Activated CD8-positive, alpha-beta T cell treated with anti-CD3 and anti-CD28 coated beads, Interleukin-2, amount 10 ng/mL, durations not matched to agents 7 days and 5 days (primary cell): Measurements from ENCODE around the gene SIRPG. TPM values are rescaled to one million over a fixed set of nuclear protein-coding genes. Genes with fewer than 3 reads are reported as not detected.

ENCODE experiments used
- ATAC-seq: fragments of 150-1000 bp; cut with Tn5 transposase; one replicate; pipeline ENCODE4 v1.10.0; 2021; ENCODE audit warnings: moderate library complexity
- CTCF ChIA-PET: fragments of 350-600 bp; sonication (Branson Sonifier 250); formaldehyde crosslinking; loops from one replicate; lab custom pipeline; 2021; ENCODE audit warnings: antibody characterized with exemption; lab: Charles Lee
- POLR2A ChIA-PET: fragments of 350-600 bp; sonication (Branson Sonifier 250); formaldehyde crosslinking; loops from one replicate; lab custom pipeline; 2021; ENCODE audit warnings: antibody characterized with exemption; lab: Charles Lee
- DNase-seq: peaks from one replicate; pipeline ENCODE4 v3.0.0-alpha.2; 2020
- H3K27ac Mint-ChIP-seq: one replicate; pipeline ENCODE4 v1.8.0; 2021; ENCODE audit warnings: mild to moderate bottlenecking, mixed read lengths
- H3K27me3 Mint-ChIP-seq: one replicate; pipeline ENCODE4 v1.8.0; 2021; ENCODE audit warnings: low read depth, mixed read lengths
- H3K36me3 Mint-ChIP-seq: one replicate; pipeline ENCODE4 v1.8.0; 2021; ENCODE audit warnings: low read depth, mixed read lengths
- H3K4me1 Mint-ChIP-seq: one replicate; pipeline ENCODE4 v1.8.0; 2021; ENCODE audit warnings: low read depth, mixed read lengths
- H3K4me3 Mint-ChIP-seq: one replicate; pipeline ENCODE4 v1.8.0; 2021; ENCODE audit warnings: mild to moderate bottlenecking, mixed read lengths
- H3K9me3 Mint-ChIP-seq: one replicate; pipeline ENCODE4 v1.8.0; 2022; ENCODE audit warnings: mixed read lengths; ENCODE audit not compliant: insufficient read depth
- total RNA-seq, 2 experiments: library from RNA; stranded (reverse); gene quantifications; one replicate each; pipeline ENCODE4 v1.2.3, GENCODE V29; 2021

The SIRPG gene
- total RNA-seq, 2 experiments from 2014 or later, result 112 to 123 TPM

DNA sequence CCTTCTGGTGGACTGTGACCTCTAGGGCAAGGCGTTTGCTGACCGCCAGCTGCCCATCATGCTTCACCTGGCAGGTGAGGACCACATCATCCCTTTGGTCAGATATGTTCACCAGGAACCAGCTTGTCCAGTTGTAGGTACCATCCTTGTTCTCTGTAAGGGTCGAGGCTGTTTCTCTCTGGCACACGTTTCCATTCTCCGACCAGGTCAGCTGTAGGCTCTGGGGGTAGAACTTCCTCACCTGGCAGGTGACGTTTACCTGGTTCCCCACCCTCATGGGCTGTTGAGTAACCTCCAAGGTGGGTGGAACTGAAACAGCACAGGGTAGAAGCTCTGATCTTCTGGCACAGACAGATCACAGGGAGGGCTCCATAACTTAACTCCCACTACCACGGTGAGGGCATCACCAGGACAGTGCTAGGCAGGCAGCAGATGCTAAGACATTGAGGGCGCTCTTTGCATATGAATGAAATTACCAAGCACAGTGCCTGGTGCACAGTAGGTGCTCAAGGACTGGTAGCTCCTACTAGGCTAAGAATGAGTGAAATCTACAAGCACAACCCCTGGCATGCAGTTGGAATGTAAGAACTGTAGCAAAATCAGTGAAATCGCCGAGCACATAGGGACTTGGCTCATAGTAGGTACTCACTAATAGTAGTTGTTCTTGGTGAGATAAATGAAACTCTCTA is 22.1 kb downstream of the SIRPG start:
- Mint-ChIP-seq H3K4me1 (peaks cover 53% of the 10 kb centered on the region), H3K27ac (no peak overlapping the region), H3K36me3 (peaks cover 80% of the 10 kb centered on the region), H3K9me3 (peaks cover 6% of the 10 kb centered on the region), H3K4me3 (no peak overlapping the region), H3K27me3 (no peaks in the 10 kb centered on the region)
- DNase-seq (no peak), ATAC-seq (no peak)
- ChIA-PET CTCF (interaction anchor here (0.7 kb wide), 1 partner anchor 99 kb away, joined by 3 read pairs; no protein-coding TSS in a partner anchor), POLR2A (no interaction called here)

DNA sequence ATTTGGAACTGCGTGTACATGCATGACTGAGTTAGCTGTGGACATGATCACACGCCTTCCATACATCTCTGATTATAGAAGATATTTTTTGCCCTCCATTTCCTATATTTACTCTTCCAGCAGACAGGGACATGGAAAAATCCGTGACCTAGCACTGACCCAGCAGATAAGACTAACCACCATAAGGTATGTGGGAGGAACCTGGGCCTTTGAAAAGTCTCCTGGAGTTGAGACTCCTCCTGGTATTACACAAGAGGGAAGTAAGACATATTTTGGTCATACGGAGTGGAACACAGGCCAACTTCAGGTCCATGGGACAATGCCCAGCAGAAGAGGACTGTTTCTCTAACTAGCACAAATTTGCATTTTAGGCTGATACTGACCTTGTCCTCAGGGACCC is 24.0 kb downstream of the SIRPG start:
- Mint-ChIP-seq H3K27me3 (no peaks in the 10 kb centered on the region), H3K36me3 (peaks cover 87% of the 10 kb centered on the region), H3K9me3 (no peaks in the 10 kb centered on the region), H3K4me1 (peaks cover 45% of the 10 kb centered on the region), H3K4me3 (no peak overlapping the region), H3K27ac (peak overlapping the region; percentile 19)
- DNase-seq, result no peak
- no peak for ATAC-seq
- ChIA-PET POLR2A (no interaction called here), CTCF (no interaction called here)

DNA sequence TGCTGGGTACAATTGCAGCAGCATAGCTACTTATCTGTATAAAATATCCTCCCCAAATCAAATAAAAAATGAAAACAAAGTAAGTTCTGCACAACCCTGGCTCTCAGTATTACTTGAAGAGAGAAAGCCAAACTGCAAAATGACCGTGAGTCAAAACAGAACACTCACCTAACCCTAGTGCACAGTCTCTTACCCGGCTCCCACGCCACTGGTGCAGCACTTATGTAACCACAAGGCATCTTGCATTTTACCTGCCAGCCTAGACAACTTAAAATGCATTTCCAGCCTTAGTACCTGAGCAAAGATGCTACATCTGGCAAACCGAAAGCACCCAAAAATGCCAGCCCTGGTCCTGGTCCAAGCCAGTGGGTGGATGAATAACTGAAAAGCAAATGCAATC is 25.4 kb downstream of the SIRPG start:
- Mint-ChIP-seq H3K4me1 (peaks cover 37% of the 10 kb centered on the region), H3K27ac (peak overlapping the region; percentile 48)

GRCh38 chr20:1631309-1632151 is 26.0 kb downstream of the SIRPG start:
- Mint-ChIP-seq H3K9me3 (no peaks in the 10 kb centered on the region), H3K4me3 (no peak overlapping the region), H3K4me1 (peaks cover 38% of the 10 kb centered on the region), H3K36me3 (peaks cover 85% of the 10 kb centered on the region), H3K27ac (peak overlapping the region; percentile 48), H3K27me3 (no peaks in the 10 kb centered on the region)
- DNase-seq, result no peak
- ChIA-PET CTCF (interaction anchor here (0.7 to 0.8 kb wide), 2 partner anchors 71 to 145 kb away, joined by 3 read pairs; no protein-coding TSS in a partner anchor), POLR2A (interaction anchor here (1.5 kb wide), 1 partner anchor 28 kb away, joined by 3 read pairs; no protein-coding TSS in a partner anchor)
- no peak for ATAC-seq

More for the DNA sequence above, 25.4 kb downstream of the SIRPG start:
- ChIA-PET CTCF (interaction anchor here (0.7 to 0.8 kb wide), 2 partner anchors 71 to 145 kb away, joined by 3 read pairs; no protein-coding TSS in a partner anchor), POLR2A (interaction anchor here (1.5 kb wide), 1 partner anchor 27 kb away, joined by 3 read pairs; no protein-coding TSS in a partner anchor)
- no peak for DNase-seq
- ATAC-seq, result peak; percentile 39
- Mint-ChIP-seq H3K4me3 (no peak overlapping the region), H3K9me3 (no peaks in the 10 kb centered on the region), H3K27me3 (no peaks in the 10 kb centered on the region), H3K36me3 (peaks cover 88% of the 10 kb centered on the region)

GRCh38 chr20:1630186-1630585 is 27.4 kb downstream of the SIRPG start:
- ChIA-PET CTCF (no interaction called here), POLR2A (no interaction called here)
- no peak for DNase-seq
- Mint-ChIP-seq H3K27ac (no peak overlapping the region), H3K36me3 (peaks cover 80% of the 10 kb centered on the region), H3K27me3 (no peaks in the 10 kb centered on the region), H3K4me3 (no peak overlapping the region), H3K4me1 (peaks cover 44% of the 10 kb centered on the region), H3K9me3 (no peaks in the 10 kb centered on the region)
- ATAC-seq, result no peak

- peaks cover 51% of the 10 kb centered on the region for H3K4me1 Mint-ChIP-seq
- ChIA-PET CTCF (no interaction called here), POLR2A (no interaction called here)
- DNase-seq (no peak), ATAC-seq (no peak)
- peaks cover 76% of the 10 kb centered on the region for H3K36me3 Mint-ChIP-seq
- H3K27me3 Mint-ChIP-seq, result no peaks in the 10 kb centered on the region
- H3K9me3 Mint-ChIP-seq, result no peaks in the 10 kb centered on the region
- no peak overlapping the region for H3K4me3 Mint-ChIP-seq
- peak overlapping the region; percentile 21 for H3K27ac Mint-ChIP-seq
Observed at GRCh38 chr20:1629321-1629720, 28.3 kb downstream of the SIRPG start.

DNA sequence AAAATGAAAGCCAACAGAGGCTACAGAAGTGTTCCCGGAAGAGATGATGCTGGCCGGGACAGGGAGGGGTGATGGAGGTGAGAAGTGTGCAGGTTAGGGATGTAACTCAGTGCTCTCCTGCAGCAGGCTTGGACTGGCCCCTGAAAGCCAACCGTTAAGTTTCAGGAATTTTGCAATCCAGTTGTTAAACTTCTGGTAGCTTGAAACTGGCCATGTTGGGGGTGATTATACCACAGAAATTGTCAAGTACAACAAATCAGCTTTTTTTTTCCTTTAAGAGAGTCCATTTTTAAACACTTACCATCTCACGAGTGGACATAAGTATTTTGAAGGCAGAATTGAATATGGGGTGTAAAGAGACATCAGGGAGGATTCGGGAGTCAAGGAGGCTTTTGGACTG is 29.0 kb downstream of the SIRPG start:
- ChIA-PET POLR2A (no interaction called here), CTCF (no interaction called here)
- Mint-ChIP-seq H3K4me1 (peaks cover 51% of the 10 kb centered on the region), H3K27me3 (no peaks in the 10 kb centered on the region), H3K9me3 (no peaks in the 10 kb centered on the region), H3K36me3 (peaks cover 72% of the 10 kb centered on the region), H3K4me3 (no peak overlapping the region), H3K27ac (no peak overlapping the region)
- no peak for DNase-seq
- ATAC-seq, result no peak

GRCh38 chr20:1627200-1627550 is 30.4 kb downstream of the SIRPG start:
- H3K36me3 Mint-ChIP-seq, result peaks cover 67% of the 10 kb centered on the region
- CTCF ChIA-PET, result interaction anchor here (1.0 kb wide), 1 partner anchor 113 kb away, joined by 4 read pairs; no protein-coding TSS in a partner anchor
- no peaks in the 10 kb centered on the region for H3K9me3 Mint-ChIP-seq
- POLR2A ChIA-PET, result no interaction called here
- DNase-seq, result no peak
- no peak overlapping the region for H3K4me3 Mint-ChIP-seq
- no peak overlapping the region for H3K27ac Mint-ChIP-seq
- no peaks in the 10 kb centered on the region for H3K27me3 Mint-ChIP-seq
- no peak for ATAC-seq
- peaks cover 51% of the 10 kb centered on the region for H3K4me1 Mint-ChIP-seq

GRCh38 chr20:1626528-1627199 is 30.9 kb downstream of the SIRPG start:
- ChIA-PET POLR2A (no interaction called here), CTCF (interaction anchor here (1.0 kb wide), 1 partner anchor 114 kb away, joined by 4 read pairs; no protein-coding TSS in a partner anchor)
- Mint-ChIP-seq H3K27ac (peak overlapping the region; percentile 29), H3K36me3 (peaks cover 63% of the 10 kb centered on the region), H3K4me1 (peaks cover 50% of the 10 kb centered on the region), H3K4me3 (no peak overlapping the region), H3K27me3 (no peaks in the 10 kb centered on the region), H3K9me3 (no peaks in the 10 kb centered on the region)
- DNase-seq (no peak), ATAC-seq (no peak)

DNA sequence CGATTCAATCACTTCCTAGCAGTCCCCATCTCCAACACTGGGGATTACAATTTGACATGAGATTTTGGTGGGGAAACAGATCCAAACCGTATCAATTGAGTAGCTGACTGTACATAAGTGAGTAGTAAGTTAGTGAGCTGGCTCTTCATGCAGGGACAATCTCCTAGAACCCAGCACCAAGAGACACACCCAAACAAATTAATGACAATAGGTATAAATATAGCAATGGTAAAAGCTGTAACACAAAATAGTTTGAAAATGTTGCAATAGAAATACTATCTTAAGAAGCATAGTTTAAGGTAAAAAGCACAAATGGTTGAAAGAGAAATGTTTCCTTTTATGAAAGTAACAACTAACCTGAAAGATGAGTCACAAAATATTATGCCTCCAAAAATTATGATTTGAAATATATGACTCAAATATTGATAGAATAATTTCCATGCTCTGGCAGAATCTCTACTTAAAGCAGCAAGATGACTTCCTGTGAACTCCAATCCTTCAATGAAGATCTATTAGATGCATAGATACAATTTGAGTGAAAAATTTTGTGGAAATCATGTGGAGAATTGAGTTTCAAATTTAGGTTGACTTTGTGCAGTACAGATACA is 32.4 kb downstream of the SIRPG start:
- Mint-ChIP-seq H3K36me3 (peaks cover 53% of the 10 kb centered on the region), H3K27ac (peak overlapping the region; percentile 7), H3K4me1 (peaks cover 60% of the 10 kb centered on the region), H3K4me3 (no peak overlapping the region), H3K27me3 (no peaks in the 10 kb centered on the region), H3K9me3 (no peaks in the 10 kb centered on the region)
- POLR2A ChIA-PET, result no interaction called here
- CTCF ChIA-PET, result interaction anchor here (1.0 to 1.1 kb wide), 2 partner anchors 109 to 152 kb away, joined by 3 to 6 read pairs; no protein-coding TSS in a partner anchor
- no peak for ATAC-seq
- DNase-seq, result no peak
